Placental pericyte (primary cell): ENCODE results near the gene KCND3. TPM values are rescaled to one million over a fixed set of nuclear protein-coding genes. Genes with fewer than 3 reads are reported as not detected.

Experiments used
- small RNA-seq: library from RNA; depleted of rRNA; stranded (forward); fragments of <200 nt; gene quantifications from one replicate; pipeline ENCODE3, GENCODE V24; 2012; ENCODE audit warnings: low replicate concordance
- total RNA-seq: library from RNA; depleted of rRNA; stranded (reverse); fragments of >200 nt; gene quantifications from 2 replicates; pipeline ENCODE4 v1.2.3, GENCODE V29; 2012

KCND3 gene
- 0.14 and 0.22 TPM in 2 replicates for total RNA-seq

GRCh38 chr1:111989531-111990025 is at the start of gene KCND3:
KCND3 (minus strand) TSS chr1:111989668.

GRCh38 chr1:111755331-111756123 is 233.9 kb downstream of the KCND3 start, which contains the start of gene DDX20:
DDX20 (plus strand) TSS chr1:111755901; CDS start chr1:111755925, 24 bp downstream.

GRCh38 chr1:111739194-111739924 is 250.1 kb downstream of the KCND3 start, which contains the start of gene INKA2:
INKA2 (minus strand) TSS chr1:111739395; CDS start chr1:111739242, 153 bp downstream.

Small RNA genes within 50 kb of the gene (small RNA-seq; reads per million reads assigned to genes)
- 0.85 reads per million, percentile 38 among the genes with 10 or more reads in this experiment for gene INKA2

Other genes starting within 250 kb of the KCND3 start
- 11.8 and 31.8 TPM in 2 replicates for gene DDX20, start 233.8 kb downstream of the KCND3 start, total RNA-seq